ENCODE data around the gene PTPMT1. TPM values are rescaled to one million over a fixed set of nuclear protein-coding genes. Genes with fewer than 3 reads are reported as not detected.

The PTPMT1 gene
- total RNA-seq, 1 experiment from 2014 or later, result 76.8 TPM

Small RNA genes lying within 50 kb of the gene (small RNA-seq; reads per million reads assigned to genes)
- gene RN7SL652P (0 reads per million in 2 experiments), gene RNU5E-10P (0 to 0.02 reads per million in 2 experiments)

Other genes with a start within 250 kb of the PTPMT1 start
- not detected in 2 replicates for gene MYBPC3, start 212.9 kb upstream of the PTPMT1 start, total RNA-seq (2014; rRNA removed; shearing (Covaris generic))
- not detected in 2 replicates for gene SPI1, start 187.1 kb upstream of the PTPMT1 start, total RNA-seq (2014; rRNA removed; shearing (Covaris generic))
- 34.9 and 38.6 TPM in 2 replicates for gene SLC39A13, start 157.0 kb upstream of the PTPMT1 start, total RNA-seq (2014; rRNA removed; shearing (Covaris generic))
- 152 and 165 TPM in 2 replicates for gene PSMC3, start 139.2 kb upstream of the PTPMT1 start, total RNA-seq (2014; rRNA removed; shearing (Covaris generic))
- not detected in 2 replicates for gene RAPSN, start 116.5 kb upstream of the PTPMT1 start, total RNA-seq (2014; rRNA removed; shearing (Covaris generic))
- gene CELF1, start 12.5 kb upstream of the PTPMT1 start, total RNA-seq (2014; rRNA removed; shearing (Covaris generic)), result 86.7 and 95.1 TPM in 2 replicates
- gene KBTBD4, start 13.4 kb downstream of the PTPMT1 start, total RNA-seq (2014; rRNA removed; shearing (Covaris generic)), result 26.1 and 26.5 TPM in 2 replicates
- 134 and 156 TPM in 2 replicates for gene NDUFS3, start 13.5 kb downstream of the PTPMT1 start, total RNA-seq (2014; rRNA removed; shearing (Covaris generic))
- 0.63 and 0.85 TPM in 2 replicates for gene FAM180B, start 21.1 kb downstream of the PTPMT1 start, total RNA-seq (2014; rRNA removed; shearing (Covaris generic))
- gene C1QTNF4, start 28.8 kb downstream of the PTPMT1 start, total RNA-seq (2014; rRNA removed; shearing (Covaris generic)), result not detected in 2 replicates
- 154 and 227 TPM in 2 replicates for gene MTCH2, start 77.0 kb downstream of the PTPMT1 start, total RNA-seq (2014; rRNA removed; shearing (Covaris generic))
- gene AGBL2, start 149.8 kb downstream of the PTPMT1 start, total RNA-seq (2014; rRNA removed; shearing (Covaris generic)), result 1.5 and 4.3 TPM in 2 replicates
- 37.8 and 38.7 TPM in 2 replicates for gene FNBP4, start 201.7 kb downstream of the PTPMT1 start, total RNA-seq (2014; rRNA removed; shearing (Covaris generic))

Data from SK-MEL-5 (cell line).